Endothelial cell (in vitro differentiated cells): ENCODE results near the gene ARL4C. TPM values are rescaled to one million over a fixed set of nuclear protein-coding genes. Genes with fewer than 3 reads are reported as not detected.

ENCODE experiments used
- DNase-seq: peaks from one replicate; pipeline ENCODE4 v3.0.0; 2021; ENCODE audit warnings: low spot score
- H3K27ac Mint-ChIP-seq: one replicate; pipeline ENCODE4 v1.8.0; 2021; ENCODE audit warnings: mixed read lengths, inconsistent platforms; ENCODE audit not compliant: unreplicated experiment
- H3K27me3 Mint-ChIP-seq: one replicate; pipeline ENCODE4 v1.8.0; 2021; ENCODE audit warnings: mild to moderate bottlenecking, moderate library complexity, mixed read lengths, inconsistent platforms; ENCODE audit not compliant: unreplicated experiment
- H3K36me3 Mint-ChIP-seq: one replicate; pipeline ENCODE4 v1.8.0; 2021; ENCODE audit warnings: mild to moderate bottlenecking, low read depth, mixed read lengths, inconsistent platforms; ENCODE audit not compliant: unreplicated experiment
- H3K4me1 Mint-ChIP-seq: one replicate; pipeline ENCODE4 v1.8.0; 2021; ENCODE audit warnings: mild to moderate bottlenecking, mixed read lengths, inconsistent platforms; ENCODE audit not compliant: unreplicated experiment
- H3K4me3 Mint-ChIP-seq: one replicate; pipeline ENCODE4 v1.8.0; 2021; ENCODE audit warnings: mild to moderate bottlenecking, mixed read lengths, inconsistent platforms; ENCODE audit not compliant: unreplicated experiment
- H3K9me3 Mint-ChIP-seq: one replicate; pipeline ENCODE4 v1.8.0; 2021; ENCODE audit warnings: mixed read lengths, inconsistent platforms; ENCODE audit not compliant: unreplicated experiment
- total RNA-seq: library from RNA; stranded (reverse); fragmentation: NEBNext Ultra II Directional; extraction: Animal tissue kit (Norgen Biotek cat#: 25700); gene quantifications from one replicate; pipeline ENCODE4 v1.2.1, GENCODE V29; 2021; ENCODE audit not compliant: unreplicated experiment
- TF ChIP-seq, protein P1 (sequence below): fragments of 200-600 bp; sonication (generic); IDR thresholded peaks from one replicate; pipeline ENCODE4 v1.5.0; 2021; ENCODE audit warnings: antibody characterized with exemption; ENCODE audit not compliant: unreplicated experiment

ARL4C gene
- total RNA-seq, 1 donor from 2014 or later: 17.9 TPM

DNA sequence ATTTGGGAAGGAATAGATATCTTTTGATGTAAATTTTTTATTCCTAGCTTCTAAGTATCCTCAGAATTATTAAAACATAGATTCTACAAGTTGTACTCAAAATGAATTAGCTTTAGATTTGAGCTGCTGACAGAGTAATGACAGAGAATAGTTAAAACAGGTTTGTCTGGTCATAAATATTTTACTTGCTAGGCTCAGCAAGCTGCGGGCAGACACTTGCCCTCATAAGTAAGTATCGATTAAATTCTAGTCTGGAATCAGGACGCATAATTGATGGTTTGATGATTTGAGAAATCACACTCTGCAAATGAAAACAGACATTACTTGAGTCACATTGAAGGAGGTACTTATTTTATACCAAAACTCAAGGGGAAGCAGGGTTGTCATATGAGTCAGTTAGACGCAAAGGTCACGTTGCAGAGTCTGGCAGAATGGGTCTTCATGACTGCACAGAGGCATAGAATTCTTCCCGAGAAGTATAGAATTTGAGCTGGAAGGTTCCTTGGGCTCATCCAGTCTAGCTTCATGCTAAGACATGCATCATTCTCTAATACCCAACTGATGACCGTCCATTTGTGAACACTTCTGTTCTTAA is 27.5 kb downstream of the ARL4C start:
- Mint-ChIP-seq H3K4me3 (no peak overlapping the region), H3K27me3 (peaks cover 5% of the 10 kb centered on the region), H3K36me3 (no peaks in the 10 kb centered on the region), H3K9me3 (no peaks in the 10 kb centered on the region), H3K4me1 (peaks cover 2% of the 10 kb centered on the region), H3K27ac (no peak overlapping the region)
- TF ChIP-seq, protein P1, sequence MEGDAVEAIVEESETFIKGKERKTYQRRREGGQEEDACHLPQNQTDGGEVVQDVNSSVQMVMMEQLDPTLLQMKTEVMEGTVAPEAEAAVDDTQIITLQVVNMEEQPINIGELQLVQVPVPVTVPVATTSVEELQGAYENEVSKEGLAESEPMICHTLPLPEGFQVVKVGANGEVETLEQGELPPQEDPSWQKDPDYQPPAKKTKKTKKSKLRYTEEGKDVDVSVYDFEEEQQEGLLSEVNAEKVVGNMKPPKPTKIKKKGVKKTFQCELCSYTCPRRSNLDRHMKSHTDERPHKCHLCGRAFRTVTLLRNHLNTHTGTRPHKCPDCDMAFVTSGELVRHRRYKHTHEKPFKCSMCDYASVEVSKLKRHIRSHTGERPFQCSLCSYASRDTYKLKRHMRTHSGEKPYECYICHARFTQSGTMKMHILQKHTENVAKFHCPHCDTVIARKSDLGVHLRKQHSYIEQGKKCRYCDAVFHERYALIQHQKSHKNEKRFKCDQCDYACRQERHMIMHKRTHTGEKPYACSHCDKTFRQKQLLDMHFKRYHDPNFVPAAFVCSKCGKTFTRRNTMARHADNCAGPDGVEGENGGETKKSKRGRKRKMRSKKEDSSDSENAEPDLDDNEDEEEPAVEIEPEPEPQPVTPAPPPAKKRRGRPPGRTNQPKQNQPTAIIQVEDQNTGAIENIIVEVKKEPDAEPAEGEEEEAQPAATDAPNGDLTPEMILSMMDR: no peak
- no peak for DNase-seq

DNA sequence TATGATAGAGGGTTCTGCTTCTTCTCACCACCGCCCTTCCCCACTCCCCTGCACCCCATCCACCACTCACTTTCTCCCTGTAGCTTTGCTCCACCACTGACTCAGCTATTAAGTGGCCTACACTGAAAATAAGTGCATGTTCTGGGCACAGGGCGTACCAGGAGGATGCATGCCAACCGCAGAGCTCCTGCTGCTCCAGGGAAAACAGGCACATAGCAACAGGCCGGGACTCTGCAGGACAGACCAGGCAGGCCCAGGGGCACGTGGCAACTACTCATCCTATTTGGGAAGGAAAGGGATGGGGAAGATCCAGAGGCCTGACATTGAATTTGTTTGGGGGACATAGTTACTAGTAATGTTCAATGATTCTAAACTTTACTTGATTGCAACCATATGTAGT is 28.4 kb downstream of the ARL4C start:
- no peaks in the 10 kb centered on the region for H3K36me3 Mint-ChIP-seq
- no peak for DNase-seq
- no peak overlapping the region for H3K27ac Mint-ChIP-seq
- H3K9me3 Mint-ChIP-seq: no peaks in the 10 kb centered on the region
- peaks cover 2% of the 10 kb centered on the region for H3K4me1 Mint-ChIP-seq
- no peak overlapping the region for H3K4me3 Mint-ChIP-seq
- TF ChIP-seq, protein P1: no peak
- peaks cover 4% of the 10 kb centered on the region for H3K27me3 Mint-ChIP-seq

DNA sequence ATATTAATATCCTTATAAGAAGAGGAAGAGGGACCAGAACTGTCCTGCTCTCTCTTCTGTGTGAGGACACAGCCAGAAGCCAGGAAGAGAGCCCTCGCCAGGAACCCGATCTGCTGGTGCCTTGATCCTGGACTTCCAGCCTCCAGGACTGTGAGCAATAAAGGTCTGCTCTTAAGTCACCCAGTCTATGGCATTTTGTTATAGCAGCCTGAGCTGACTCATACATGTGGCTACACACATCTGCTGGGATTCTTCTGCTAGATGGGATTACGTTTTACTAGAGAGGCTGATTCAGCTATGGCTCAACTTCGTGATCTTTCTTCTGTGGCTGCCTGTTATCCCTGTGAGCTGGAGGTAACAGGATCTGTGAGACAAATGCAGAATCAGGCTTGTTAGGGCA is 29.6 kb downstream of the ARL4C start:
- Mint-ChIP-seq H3K36me3 (no peaks in the 10 kb centered on the region), H3K4me3 (no peak overlapping the region), H3K4me1 (peaks cover 2% of the 10 kb centered on the region), H3K27me3 (peaks cover 4% of the 10 kb centered on the region), H3K9me3 (no peaks in the 10 kb centered on the region), H3K27ac (no peak overlapping the region)
- no peak for DNase-seq
- TF ChIP-seq, protein P1: no peak

DNA sequence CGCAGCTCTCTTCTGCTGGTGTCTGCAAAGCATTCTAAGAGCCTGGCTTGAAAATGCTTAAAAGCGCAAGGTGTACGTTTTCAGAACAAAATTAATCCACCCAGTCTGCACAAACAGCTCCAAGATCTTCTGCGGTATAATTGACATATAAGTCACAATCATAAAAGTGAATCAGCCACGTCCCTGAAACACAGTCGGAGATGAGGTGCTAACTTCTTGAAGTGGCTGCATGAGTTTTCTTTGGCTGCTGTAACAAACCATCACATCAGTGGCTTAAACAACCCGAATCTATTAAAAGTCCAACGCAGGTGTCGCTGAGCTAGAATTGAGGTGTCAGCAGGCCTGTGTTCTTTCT is 32.6 kb downstream of the ARL4C start:
- Mint-ChIP-seq H3K4me1 (peaks cover 2% of the 10 kb centered on the region), H3K9me3 (no peaks in the 10 kb centered on the region), H3K27me3 (peaks cover 4% of the 10 kb centered on the region), H3K4me3 (no peak overlapping the region), H3K27ac (no peak overlapping the region), H3K36me3 (no peaks in the 10 kb centered on the region)
- TF ChIP-seq, protein P1: no peak
- DNase-seq: no peak

DNA sequence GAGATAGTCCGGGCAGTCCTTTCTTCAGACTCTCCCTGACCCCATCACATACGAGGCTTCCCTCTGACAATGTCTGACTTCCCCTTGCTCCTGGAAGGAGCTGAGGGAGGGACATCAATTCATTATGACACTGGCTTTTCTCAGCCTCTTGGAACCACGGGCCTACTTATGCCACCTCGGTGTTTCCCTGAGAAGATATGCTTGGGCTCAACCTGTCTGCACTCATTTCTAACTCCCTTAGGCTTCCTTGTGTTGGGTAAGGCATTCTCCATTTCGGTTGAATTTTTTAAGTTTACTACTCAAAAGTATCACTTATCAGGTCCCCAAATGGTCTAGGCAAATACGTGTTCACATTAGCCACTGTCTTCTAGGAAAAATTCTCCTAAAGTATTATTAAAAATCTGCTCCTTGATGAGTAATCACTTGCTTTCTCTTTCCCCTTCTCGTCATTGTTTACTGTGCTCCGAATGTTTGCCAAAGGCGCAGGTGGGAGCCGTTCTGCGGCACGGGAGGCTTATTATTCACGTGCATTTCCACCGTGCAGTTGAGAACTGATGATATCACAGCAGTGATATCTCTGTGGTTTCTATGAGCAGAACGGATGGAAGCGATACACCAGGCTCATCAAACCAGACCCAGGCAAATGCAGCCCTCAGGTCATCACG is 33.1 kb downstream of the ARL4C start:
- no peaks in the 10 kb centered on the region for H3K9me3 Mint-ChIP-seq
- TF ChIP-seq, protein P1: no peak
- H3K4me1 Mint-ChIP-seq: peaks cover 2% of the 10 kb centered on the region
- H3K27me3 Mint-ChIP-seq: peaks cover 4% of the 10 kb centered on the region
- no peak overlapping the region for H3K27ac Mint-ChIP-seq
- no peak overlapping the region for H3K4me3 Mint-ChIP-seq
- no peaks in the 10 kb centered on the region for H3K36me3 Mint-ChIP-seq
- no peak for DNase-seq
